Fibroblast of skin of back (primary cell): ENCODE measurements around the gene SFTA2. TPM values are rescaled to one million over a fixed set of nuclear protein-coding genes. Genes with fewer than 3 reads are reported as not detected.
"Not testable (repeated sequence)": the region's sequence is repeated elsewhere in the genome, so short reads cannot be mapped to it uniquely, and the experiment has no call there.

Experiments
- DNase-seq: peaks from one replicate; pipeline ENCODE4 v3.0.0-alpha.2; 2013
- polyA plus RNA-seq, 2 experiments: library from polyadenylated mRNA; unstranded; fragments of 120-200 nt; gene quantifications; one replicate each; pipeline ENCODE4 v1.2.1, GENCODE V29; 2013; ENCODE audit not compliant: insufficient read length in 2 of 2

Gene SFTA2
- polyA plus RNA-seq (2013, experiment 1 of 2; ENCODE audit: insufficient read length): not detected
- polyA plus RNA-seq (2013, experiment 2 of 2; ENCODE audit: insufficient read length): not detected

DNA sequence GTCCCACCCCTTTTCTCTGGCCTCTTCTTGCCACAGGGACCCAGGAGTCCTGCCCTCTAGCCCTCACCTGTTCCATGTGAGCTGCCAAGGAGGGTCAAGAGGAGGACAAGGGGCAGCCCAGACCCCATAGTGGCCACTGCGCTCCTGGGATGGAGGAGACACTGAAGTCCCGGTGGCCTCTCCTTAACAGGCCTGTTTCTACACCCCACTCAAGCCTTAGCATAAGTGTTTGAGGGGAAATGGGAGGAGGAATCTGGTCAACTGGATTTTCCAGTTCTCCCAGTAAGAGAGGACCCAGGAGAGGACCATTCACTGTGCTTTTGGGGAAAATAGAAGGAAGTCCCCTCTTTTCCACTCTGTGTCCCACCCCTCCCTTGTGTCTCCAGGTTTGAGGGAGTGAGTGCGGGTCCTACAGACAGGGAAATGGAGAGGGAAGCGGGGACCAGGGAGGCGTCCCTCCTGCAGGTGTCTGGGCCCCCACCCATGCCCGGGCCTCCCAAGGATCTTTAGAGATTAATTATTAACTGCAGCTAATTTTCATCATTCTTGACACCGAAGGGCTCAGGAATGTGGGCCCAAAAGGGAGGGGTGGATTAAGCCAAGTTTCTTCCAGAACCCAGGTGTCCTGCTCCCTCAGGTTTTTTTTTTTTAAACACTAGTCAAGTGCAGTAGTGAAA is at the start of gene SFTA2:
SFTA2 (minus strand) TSS at position 202 of the 677 bp plus-strand sequence; CDS start at position 128, 74 bp downstream.
- no peak for DNase-seq

DNA sequence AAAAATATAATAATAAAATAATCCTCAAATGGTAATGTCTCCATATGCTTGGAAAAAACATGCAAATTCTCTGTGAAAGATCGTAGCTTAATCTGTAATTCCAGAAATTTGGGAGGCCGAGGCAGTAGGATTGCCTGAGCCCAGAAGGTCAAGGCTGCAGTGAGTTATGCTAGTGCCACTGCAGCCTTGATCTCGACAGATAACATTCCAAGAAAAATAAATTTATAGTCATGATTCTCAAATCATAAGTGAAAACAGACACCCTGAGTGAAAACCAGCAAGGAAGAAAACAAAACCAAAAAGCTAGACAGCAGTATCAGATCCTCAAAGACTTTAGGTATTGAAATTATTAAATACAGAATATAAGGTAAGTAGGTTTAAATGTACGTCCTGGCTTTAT is 47.7 kb upstream of the SFTA2 start:
- DNase-seq: no peak

DNA sequence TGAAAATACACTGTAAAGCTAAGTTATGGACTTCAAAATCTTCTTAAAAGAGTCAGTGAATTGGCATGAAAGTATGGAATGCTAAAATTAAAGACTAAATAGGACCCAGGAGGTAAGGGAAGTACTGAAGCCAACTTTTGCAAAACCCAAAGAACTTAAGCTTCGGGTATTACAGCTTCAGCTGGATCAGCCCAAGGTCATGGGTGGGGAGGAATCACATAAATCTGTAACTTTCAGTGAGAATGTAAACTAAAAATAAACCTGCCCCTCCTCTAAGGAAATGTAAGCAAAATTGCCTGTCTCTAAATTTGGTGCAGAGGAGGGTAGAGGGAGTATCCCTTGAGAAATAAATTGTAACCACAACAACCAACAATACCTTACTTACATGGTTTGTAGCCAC is 47.2 kb upstream of the SFTA2 start:
- DNase-seq: no peak

DNA sequence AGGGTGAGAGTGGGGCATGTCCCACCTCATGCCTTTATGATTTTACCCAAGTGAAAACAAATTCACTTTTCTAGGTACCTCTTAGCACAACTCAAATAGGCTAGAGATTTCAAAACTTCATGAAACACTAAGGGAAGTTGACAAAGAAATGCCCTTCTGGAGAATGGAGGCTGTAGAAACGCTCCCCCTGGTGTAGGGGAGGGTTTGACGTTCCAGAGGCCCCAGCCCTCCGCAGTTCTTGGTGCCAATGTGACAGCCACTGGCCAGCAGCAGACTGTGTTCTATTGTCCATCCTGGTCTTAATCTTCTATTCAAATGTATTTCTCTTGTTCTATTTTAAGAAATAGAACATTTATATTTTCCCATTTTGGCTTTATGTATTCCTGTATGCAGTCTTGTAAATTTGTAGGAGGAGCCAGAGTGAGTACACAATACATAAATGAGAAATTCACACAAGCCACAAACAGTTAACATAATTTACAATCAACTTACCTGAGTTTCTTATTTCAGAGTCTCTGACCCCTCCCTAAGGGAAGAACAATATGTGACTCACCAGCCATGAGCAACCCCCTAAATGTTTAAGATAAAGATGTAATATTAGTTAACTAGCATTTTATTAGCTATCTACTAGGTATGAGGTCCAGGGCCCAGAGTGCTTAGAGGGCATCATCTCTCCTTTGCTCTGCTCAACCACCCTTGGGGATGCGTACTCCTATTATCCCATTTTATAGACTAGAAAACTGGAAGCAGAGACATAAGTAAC is 42.7 kb upstream of the SFTA2 start:
- no peak for DNase-seq

DNA sequence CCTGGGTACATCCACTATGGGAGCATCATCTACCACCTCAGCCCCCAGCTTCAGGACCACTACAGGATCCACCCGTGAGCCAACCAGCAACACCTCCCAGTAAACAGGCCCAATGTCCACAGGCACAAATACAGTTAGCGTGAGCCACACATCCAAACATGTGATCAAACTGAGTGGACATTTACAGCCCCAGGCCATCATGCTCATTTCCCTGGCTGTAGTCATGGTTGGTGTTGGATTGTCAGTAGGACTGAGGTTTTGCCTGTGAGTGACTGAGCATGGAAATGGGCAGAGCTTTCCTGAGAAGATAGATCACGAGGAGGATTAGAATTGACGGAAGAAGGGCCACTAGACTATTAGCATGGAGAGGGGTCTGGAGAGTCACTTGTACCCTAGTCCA is 40.8 kb upstream of the SFTA2 start:
- no peak for DNase-seq

DNA sequence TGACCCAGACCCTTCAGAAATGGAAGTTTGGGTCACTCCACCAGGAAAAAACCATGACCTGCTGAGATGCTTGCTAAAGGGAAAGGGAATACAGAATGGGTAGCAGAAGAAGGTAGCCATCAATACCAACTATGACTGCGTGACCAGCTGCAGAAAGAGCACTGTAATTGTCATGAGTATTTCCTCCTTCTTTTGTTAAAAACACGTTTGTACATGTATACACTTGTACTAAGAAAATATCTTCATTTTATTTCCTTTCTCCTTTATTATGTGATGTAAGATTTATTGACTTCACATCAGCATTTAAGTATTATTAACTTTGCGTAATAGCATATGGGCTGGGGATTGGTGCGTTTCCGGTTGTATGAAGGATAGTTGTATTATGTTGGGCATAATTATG is 39.0 kb upstream of the SFTA2 start:
- DNase-seq: no peak

DNA sequence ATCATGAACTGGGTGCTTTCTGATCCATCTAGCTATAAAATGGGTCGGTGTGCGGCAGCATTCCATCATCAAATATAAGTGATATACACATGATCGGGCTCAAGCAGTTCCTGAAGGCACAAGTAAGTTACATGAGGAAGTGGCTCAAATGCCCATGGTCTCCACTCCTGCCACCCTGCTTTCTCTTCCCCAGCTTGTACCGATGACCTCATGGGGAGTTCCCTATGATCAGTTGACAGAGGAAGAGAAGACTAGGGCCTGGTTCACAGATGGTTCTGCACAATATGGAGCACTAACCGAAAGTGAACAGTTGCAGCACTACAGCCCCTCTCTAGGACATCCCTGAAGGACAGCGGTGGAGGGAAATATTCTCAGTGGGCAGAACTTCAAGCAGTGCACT is 37.2 kb upstream of the SFTA2 start:
- not testable (repeated sequence) for DNase-seq

DNA sequence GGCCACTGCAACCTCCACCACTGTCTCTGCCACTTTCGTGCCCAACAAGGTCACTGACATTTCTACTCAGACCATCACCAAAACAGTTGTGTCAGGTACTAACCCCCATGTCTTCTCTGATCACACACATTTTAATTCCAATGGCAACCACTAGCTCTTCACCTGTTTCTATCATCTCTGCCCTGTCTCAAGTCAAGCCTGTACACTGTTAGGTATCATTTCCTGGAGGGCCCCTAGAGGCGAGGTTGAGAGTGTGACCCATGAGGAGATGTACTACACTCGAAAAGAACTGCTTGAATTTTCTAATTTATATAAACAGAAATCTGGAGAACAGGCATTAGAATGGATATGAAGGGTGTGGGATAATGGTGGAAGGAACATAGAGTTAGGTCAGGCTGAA is 34.2 kb upstream of the SFTA2 start:
- no peak for DNase-seq

DNA sequence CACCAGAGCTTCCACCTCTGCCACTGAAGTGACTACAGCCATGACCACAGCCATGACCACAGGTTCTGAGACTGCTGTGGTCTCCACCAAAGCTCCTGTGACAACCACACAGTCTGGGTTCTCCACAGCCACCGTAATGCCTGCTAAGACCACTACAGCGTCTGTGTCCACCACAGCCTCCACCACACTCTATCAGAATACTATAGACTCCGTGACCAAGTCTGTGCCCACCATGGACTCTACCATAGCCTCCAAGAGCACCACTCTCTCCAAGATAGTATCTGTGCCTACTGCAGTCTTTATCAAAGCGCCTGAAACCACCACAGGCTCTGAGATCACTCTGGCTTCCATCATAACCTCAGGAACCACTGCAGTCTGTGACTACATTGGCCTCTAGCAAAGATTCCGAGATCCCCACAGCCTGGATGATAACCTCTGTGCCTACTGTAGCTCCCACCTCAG is 33.2 kb upstream of the SFTA2 start:
- no peak for DNase-seq

DNA sequence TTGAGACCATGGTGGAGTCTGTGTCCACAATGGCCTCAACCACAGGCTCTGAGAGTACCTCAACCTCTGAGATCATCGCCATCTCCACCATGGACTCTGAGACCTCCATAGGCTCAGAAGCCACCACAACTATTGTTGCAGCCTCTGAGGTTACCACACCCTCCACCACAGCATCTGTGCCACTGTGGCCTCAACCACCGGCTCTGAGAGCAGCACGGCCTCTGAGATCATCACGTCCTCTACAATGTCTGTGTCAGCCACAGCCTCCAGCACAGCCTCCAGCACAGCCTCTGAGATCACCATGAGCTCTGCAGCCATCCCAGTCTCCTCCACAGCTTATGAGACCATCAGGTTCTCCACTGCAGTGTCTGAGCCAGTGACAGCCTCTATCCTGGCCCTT is 32.1 kb upstream of the SFTA2 start:
- DNase-seq: no peak

DNA sequence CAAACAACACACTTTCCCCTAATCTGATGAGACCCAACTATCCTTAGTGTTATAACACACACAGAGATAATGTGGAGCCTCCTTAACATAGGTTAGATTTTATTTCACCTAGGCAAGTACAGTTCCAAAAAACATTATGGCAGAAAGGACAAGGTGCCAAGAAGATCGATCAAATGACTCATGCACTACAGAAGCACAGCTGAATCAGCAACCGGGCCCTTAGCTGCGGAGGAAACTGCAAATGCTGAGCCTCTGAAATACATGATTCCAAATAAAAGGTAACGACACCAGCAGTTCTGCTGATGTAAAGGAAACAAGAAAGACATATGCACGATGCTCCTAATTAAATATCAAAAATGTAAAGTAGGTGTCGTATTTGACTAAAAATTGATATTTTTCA is 31.7 kb upstream of the SFTA2 start:
- DNase-seq: no peak

DNA sequence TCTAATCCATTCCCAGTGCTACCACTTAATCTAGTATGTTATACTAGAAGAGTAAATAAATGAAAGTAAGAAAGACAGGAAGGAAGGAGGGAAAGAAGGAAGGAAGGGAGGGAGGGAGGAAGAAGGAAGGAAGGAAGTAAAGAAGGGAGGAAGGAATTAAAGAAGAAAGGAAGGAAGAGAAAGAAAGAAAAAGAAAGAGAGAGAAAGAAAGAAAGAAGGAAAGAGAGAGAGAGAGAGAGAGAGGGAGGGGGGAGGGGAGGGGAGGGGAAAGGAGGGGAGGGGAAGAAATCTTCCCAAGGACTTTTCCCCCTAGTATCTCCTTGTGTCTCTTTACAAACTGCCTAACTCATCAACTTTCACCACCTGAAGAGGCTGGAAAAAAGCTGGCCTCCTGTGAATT is 30.7 kb upstream of the SFTA2 start:
- no peak for DNase-seq

DNA sequence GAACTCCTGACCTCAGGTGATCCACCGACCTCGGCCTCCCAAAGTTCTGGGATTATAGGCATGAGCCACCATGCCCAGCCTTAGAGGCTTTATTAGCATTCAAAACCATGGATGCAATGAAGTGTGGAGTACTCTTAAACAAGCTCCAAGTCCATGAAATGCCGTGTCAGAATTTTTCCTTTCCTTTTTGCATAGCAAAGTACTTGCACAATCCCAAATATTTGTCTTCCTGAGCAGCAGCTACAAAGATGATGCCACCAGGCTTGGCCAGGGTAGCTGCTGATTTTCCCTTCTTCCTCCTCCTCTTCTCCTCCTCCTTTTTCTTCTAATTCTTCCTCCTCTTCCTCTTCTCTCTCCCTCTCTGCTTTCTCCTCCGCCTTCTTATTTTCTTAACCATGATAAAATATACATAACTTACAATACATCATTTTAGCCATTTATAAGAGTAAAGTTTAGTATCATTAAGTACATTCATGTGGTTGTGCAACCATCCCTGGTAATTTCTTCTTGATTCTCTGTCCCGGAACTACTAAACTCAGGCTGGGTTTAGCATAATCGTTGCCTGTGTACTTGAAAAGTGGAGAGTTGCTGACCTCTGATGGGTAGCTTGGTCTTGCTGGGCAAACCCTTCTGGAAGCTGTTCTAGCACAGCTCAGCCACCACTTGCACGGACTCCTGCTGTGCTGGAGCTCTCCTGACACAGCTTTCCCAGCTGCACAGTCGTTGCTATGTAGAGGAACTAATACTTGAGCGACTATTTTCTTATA is 29.1 kb upstream of the SFTA2 start:
- DNase-seq: no peak

DNA sequence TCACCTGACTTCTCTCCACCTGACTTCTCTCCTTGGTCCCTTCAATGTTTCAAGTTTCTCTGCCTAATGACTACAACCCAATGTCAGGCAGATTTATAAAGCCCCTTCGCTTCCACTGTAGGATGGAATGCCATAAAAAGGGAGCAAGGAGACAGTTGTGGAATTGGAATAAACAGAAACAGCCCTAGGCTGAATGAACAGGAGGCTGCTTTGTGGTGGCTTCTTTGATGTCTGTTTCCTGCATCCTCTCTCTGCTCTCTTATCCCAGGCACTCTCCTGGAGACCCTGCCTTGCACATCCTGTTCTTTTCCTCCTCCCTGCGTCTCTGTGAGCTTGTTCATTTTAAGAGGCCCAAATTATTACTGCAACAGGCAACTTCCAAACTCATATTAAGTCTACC is 25.7 kb upstream of the SFTA2 start:
- DNase-seq: no peak

DNA sequence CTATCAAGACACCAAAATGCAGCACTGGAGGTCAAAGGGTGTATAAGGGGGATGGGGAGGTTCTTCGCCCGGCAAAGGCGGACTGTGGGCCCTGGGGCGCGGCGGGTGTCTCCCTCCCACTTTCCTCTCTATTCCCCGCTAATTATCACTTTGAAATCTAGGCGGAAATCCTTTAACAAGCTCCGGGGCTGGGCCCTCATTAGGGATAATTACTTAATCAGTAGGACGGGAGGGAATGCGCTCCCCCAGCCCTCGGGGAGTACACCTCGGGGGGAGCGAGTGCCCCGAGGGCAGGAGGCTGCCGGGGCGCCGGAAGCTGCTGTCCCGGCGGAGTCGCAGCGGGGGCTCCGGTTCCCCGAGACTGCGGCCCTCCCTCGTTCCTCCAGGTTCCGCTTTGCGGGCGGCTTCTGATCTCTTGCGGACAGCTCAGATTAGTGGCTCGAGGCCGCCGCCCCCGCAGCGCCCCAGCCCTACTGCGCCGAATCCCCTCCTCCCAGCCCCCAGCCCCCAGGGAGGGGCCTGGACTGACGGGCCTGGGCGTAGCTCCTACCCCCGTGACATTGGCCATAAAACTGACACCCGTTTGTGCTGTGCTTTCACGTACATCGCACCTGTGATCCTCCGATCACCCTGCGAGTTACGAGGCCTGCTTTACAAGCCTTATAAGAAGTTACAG is 23.5 kb upstream of the SFTA2 start:
- peak; percentile 30 for DNase-seq

DNA sequence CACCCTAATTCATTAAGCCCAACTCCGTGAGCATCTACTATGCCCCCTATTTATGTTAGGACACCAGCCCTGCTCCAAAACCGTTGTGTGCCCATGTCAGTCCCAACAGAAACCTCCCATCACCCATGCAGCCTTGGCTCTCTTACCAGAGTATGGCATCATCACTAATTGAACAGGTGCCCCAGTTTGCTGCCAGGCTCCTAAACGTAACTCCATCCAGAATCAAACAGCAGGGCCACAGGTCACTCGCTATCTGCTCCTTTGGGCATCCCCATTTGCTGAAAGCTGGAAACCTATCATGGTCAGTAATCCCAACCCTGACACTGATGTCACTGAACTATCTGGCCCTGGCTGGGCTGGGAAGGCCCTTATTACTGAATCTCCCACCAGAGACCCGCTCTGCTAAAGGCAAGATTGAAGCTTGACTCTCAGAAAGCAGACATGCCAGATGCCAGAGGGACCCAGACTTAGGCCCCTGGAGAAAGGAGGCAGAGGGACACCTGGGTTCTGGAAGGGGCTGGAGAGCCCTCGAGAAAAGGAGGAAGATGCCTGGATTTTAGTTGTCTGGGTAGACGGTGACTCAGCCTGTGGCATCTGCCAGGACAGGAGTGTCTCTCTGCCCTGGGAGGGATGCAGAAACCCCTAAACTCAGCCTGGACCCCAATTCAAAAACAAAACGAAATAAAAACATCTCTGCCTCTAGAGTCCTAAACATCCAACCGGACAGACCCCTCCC is 22.8 kb upstream of the SFTA2 start:
- no peak for DNase-seq

DNA sequence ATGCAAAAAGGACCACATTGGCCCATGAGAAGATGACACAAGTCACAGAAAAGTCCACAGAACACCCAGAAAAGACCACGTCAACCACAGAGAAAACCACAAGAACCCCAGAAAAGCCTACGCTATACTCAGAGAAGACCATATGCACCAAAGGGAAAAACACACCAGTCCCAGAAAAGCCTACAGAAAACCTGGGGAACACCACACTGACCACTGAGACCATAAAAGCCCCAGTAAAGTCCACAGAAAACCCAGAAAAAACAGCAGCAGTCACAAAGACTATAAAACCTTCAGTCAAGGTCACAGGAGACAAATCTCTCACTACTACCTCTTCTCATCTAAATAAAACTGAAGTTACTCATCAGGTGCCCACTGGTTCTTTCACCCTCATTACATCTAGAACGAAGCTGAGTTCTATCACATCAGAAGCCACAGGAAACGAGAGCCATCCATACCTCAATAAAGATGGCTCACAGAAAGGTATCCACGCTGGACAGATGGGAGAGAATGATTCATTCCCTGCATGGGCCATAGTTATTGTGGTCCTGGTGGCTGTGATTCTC is 20.0 kb upstream of the SFTA2 start:
- no peak for DNase-seq

DNA sequence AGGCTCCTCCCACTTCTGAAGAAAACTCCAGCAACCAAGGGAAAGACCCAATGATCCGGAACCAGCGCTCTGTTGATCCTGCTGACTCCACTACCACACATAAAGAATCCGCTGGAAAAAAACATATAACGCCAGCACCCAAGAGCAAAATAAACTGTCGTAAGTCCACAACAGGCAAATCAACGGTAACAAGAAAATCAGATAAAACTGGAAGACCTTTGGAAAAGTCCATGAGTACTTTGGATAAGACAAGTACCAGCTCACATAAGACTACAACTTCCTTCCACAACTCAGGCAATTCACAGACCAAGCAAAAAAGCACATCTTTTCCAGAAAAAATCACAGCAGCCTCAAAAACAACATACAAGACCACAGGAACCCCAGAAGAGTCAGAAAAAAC is 16.8 kb upstream of the SFTA2 start:
- DNase-seq: no peak

DNA sequence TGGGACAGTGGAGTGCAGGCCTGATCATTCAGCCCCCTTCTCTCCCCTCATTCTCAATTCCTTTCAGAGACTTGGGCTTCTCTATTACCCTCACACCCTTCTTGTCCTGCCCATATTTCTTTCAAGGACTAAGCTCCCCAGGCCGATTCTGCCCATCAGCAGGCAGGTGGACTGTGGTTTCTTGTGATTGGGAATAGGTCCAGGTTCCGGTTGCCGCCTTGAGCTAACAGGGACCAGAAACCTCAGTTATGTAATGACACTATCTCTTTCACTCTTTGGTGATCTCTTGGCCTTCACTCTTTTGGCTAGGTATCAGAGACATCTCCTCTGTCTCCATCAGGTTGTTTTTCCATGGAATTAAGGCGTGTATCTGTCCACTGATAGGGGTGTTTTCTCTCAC is 15.3 kb upstream of the SFTA2 start:
- no peak for DNase-seq

DNA sequence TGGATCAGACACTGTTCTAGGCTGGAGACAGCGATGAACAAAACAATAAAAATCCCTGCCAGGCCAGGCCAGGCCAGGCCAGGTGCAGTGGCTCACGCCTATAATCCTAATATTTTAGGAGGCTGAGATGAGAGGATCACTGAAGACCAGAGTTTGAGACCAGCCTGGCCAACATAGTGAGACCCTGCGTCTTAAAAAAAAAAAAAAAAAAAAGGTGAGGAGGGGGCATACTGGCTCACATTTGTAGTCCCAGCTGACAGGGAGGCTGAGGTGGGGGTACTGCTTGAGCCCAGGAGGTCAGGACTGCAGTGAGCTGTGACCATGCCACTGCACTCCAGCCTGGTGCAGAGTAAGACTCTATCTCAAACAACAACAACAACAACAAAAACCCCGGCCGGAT is 13.3 kb upstream of the SFTA2 start:
- DNase-seq: no peak

DNA sequence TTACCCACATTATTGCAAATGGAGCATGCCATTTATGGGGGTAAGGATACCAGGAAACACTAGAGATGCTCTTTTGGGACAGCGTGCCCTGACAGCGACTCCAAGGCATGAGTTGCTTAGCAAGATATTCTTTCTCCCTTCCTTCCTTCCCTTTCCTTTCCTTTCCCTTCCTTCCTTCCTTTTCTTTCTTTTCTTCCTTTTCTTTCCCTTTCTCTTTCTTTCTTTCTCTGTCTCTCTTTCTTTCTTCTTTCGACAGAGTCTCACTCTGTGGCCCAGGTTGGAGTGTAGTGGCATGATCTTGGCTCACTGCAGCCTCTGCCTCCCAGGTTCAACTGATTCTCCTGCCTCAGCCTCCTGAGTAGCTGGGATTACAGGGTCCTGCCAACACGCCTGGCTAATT is 12.1 kb upstream of the SFTA2 start:
- DNase-seq: no peak
